Effector memory CD4-positive, alpha-beta T cell (primary cell): ENCODE measurements around the gene XYLT1.

Source experiments
- DNase-seq, 3 donors: peaks; one replicate each; pipeline ENCODE4 v3.0.0-alpha.2; 2020
- H3K27ac ChIP-seq: 2 replicates; pipeline ENCODE4 v1.7.0; 2013; ENCODE audit warnings: mild to moderate bottlenecking, low read length, moderate library complexity; ENCODE audit not compliant: insufficient read depth, poor library complexity, severe bottlenecking
- H3K27me3 ChIP-seq: replicated peaks from 2 replicates; pipeline ENCODE4 v1.7.0; 2013; ENCODE audit warnings: mild to moderate bottlenecking, low read length; ENCODE audit not compliant: insufficient read depth, control insufficient read depth, poor library complexity, severe bottlenecking
- H3K36me3 ChIP-seq: 2 replicates; pipeline ENCODE4 v1.7.0; 2013; ENCODE audit warnings: mild to moderate bottlenecking, low read length, moderate library complexity; ENCODE audit not compliant: control insufficient read depth, insufficient read depth
- H3K4me1 ChIP-seq: 2 replicates; pipeline ENCODE4 v1.7.0; 2013; ENCODE audit warnings: low read length, mild to moderate bottlenecking; ENCODE audit not compliant: control insufficient read depth, insufficient read depth, poor library complexity, severe bottlenecking
- H3K4me3 ChIP-seq: 2 replicates; pipeline ENCODE4 v1.7.0; 2013; ENCODE audit warnings: low read length, low read depth, mild to moderate bottlenecking; ENCODE audit not compliant: insufficient read depth, poor library complexity, severe bottlenecking
- H3K9me3 ChIP-seq: 2 replicates; pipeline ENCODE4 v1.7.0; 2013; ENCODE audit warnings: mild to moderate bottlenecking, low read length, moderate library complexity; ENCODE audit not compliant: control insufficient read depth

XYLT1 gene

GRCh38 chr16:17392127-17392856 is 78.5 kb downstream of the XYLT1 start:
- Histone ChIP-seq H3K27ac (no peak overlapping the region), H3K36me3 (no peaks in the 10 kb centered on the region), H3K4me1 (peaks cover 16% of the 10 kb centered on the region), H3K9me3 (no peaks in the 10 kb centered on the region), H3K4me3 (no peak overlapping the region), H3K27me3 (no peaks in the 10 kb centered on the region)
- no peak for DNase-seq

GRCh38 chr16:17391715-17392114 is 79.0 kb downstream of the XYLT1 start:
- H3K4me1 ChIP-seq, result peaks cover 12% of the 10 kb centered on the region
- H3K9me3 ChIP-seq, result no peaks in the 10 kb centered on the region
- H3K27ac ChIP-seq, result no peak overlapping the region
- no peaks in the 10 kb centered on the region for H3K27me3 ChIP-seq
- no peaks in the 10 kb centered on the region for H3K36me3 ChIP-seq
- no peak overlapping the region for H3K4me3 ChIP-seq
- no peak for DNase-seq

- Histone ChIP-seq H3K4me1 (peaks cover 3% of the 10 kb centered on the region), H3K27ac (no peak overlapping the region), H3K36me3 (no peaks in the 10 kb centered on the region), H3K4me3 (no peak overlapping the region), H3K9me3 (no peaks in the 10 kb centered on the region), H3K27me3 (no peaks in the 10 kb centered on the region)
- DNase-seq, result no peak
Observed at GRCh38 chr16:17389384-17389783, 81.4 kb downstream of the XYLT1 start.

GRCh38 chr16:17387256-17387655 is 83.5 kb downstream of the XYLT1 start:
- H3K27ac ChIP-seq, result no peak overlapping the region
- H3K27me3 ChIP-seq, result no peaks in the 10 kb centered on the region
- DNase-seq, result no peak
- H3K36me3 ChIP-seq, result no peaks in the 10 kb centered on the region
- no peak overlapping the region for H3K4me3 ChIP-seq
- no peaks in the 10 kb centered on the region for H3K9me3 ChIP-seq
- peaks cover 12% of the 10 kb centered on the region for H3K4me1 ChIP-seq

GRCh38 chr16:17386229-17386628 is 84.5 kb downstream of the XYLT1 start:
- no peak overlapping the region for H3K4me3 ChIP-seq
- H3K4me1 ChIP-seq, result peaks cover 12% of the 10 kb centered on the region
- no peaks in the 10 kb centered on the region for H3K36me3 ChIP-seq
- no peak for DNase-seq
- no peaks in the 10 kb centered on the region for H3K27me3 ChIP-seq
- no peak overlapping the region for H3K27ac ChIP-seq
- no peaks in the 10 kb centered on the region for H3K9me3 ChIP-seq

- no peaks in the 10 kb centered on the region for H3K36me3 ChIP-seq
- DNase-seq, result no peak
- peaks cover 12% of the 10 kb centered on the region for H3K4me1 ChIP-seq
- H3K4me3 ChIP-seq, result no peak overlapping the region
- no peaks in the 10 kb centered on the region for H3K27me3 ChIP-seq
- no peak overlapping the region for H3K27ac ChIP-seq
- no peaks in the 10 kb centered on the region for H3K9me3 ChIP-seq
Observed at GRCh38 chr16:17384471-17384870, 86.3 kb downstream of the XYLT1 start.

- Histone ChIP-seq H3K27me3 (no peaks in the 10 kb centered on the region), H3K36me3 (no peaks in the 10 kb centered on the region), H3K4me1 (peaks cover 12% of the 10 kb centered on the region), H3K4me3 (no peak overlapping the region), H3K9me3 (no peaks in the 10 kb centered on the region), H3K27ac (no peak overlapping the region)
- no peak for DNase-seq
Observed at GRCh38 chr16:17382949-17383863, 87.6 kb downstream of the XYLT1 start.

- no peak overlapping the region for H3K4me3 ChIP-seq
- H3K9me3 ChIP-seq, result no peaks in the 10 kb centered on the region
- H3K27ac ChIP-seq, result no peak overlapping the region
- no peaks in the 10 kb centered on the region for H3K27me3 ChIP-seq
- H3K4me1 ChIP-seq, result peaks cover 12% of the 10 kb centered on the region
- no peak for DNase-seq
- no peaks in the 10 kb centered on the region for H3K36me3 ChIP-seq
Observed at GRCh38 chr16:17382514-17382913, 88.2 kb downstream of the XYLT1 start.

GRCh38 chr16:17381784-17382183 is 89.0 kb downstream of the XYLT1 start:
- H3K4me1 ChIP-seq, result peaks cover 12% of the 10 kb centered on the region
- H3K4me3 ChIP-seq, result no peak overlapping the region
- H3K27ac ChIP-seq, result no peak overlapping the region
- H3K27me3 ChIP-seq, result no peaks in the 10 kb centered on the region
- DNase-seq, result no peak
- no peaks in the 10 kb centered on the region for H3K9me3 ChIP-seq
- no peaks in the 10 kb centered on the region for H3K36me3 ChIP-seq

- H3K9me3 ChIP-seq, result no peaks in the 10 kb centered on the region
- no peak overlapping the region for H3K4me3 ChIP-seq
- no peaks in the 10 kb centered on the region for H3K36me3 ChIP-seq
- H3K4me1 ChIP-seq, result peaks cover 12% of the 10 kb centered on the region
- H3K27ac ChIP-seq, result no peak overlapping the region
- no peak for DNase-seq
- H3K27me3 ChIP-seq, result no peaks in the 10 kb centered on the region
Observed at GRCh38 chr16:17380613-17381012, 90.1 kb downstream of the XYLT1 start.
